ENCODE measurements around the gene POFUT2.

POFUT2 gene, protein sequence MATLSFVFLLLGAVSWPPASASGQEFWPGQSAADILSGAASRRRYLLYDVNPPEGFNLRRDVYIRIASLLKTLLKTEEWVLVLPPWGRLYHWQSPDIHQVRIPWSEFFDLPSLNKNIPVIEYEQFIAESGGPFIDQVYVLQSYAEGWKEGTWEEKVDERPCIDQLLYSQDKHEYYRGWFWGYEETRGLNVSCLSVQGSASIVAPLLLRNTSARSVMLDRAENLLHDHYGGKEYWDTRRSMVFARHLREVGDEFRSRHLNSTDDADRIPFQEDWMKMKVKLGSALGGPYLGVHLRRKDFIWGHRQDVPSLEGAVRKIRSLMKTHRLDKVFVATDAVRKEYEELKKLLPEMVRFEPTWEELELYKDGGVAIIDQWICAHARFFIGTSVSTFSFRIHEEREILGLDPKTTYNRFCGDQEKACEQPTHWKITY

DNA sequence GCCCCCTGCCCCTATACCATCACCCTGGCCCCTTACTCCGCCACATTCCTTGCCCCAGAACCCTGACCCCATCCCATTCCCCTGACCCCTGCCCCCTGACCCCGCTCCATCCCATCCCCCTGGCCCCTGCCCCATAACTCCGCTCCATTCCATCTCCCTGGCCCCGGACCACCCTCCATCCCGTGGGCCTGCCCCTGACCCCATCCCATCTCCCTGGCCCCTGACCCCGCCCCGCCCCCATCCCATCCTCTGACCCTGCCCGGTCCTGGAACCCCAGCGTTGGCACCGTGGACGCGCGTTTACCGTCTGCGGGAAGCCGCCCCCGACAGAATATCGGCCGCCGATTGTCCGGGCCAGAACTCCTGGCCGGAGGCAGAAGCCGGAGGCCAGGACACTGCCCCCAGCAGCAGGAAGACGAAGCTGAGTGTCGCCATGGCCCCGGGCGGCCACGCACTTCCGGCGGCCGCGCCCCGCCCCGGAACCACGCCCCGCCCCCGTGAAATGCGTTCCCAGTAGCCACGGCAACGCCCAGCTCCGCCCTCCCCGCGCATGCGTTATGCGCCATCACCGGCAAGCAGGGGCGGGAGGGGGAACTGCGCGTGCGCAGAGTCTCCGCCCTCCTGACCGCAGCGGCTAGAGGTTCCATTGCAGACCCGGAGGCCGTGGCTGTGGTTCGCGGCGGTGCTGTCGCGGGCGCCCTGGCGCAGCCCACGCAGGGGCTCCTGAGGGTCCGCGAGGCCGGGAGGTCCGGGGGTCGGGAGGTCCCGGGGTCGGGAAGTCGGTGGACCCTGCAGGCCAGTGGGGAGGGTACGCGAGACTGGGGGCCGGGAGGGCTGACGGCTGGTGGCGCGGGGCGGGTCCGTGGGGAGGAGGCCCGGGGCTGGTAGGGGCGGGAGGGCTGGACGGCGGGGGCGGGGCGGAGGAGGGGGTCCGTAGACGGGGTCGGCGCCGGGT is at the start of gene POFUT2:
Gene POFUT2 (minus strand): TSS at position 458 of the 954 bp plus-strand sequence. CDS start 24 bp downstream, at position 434.
- DNase-seq = peak; percentile 42 to 96

DNA sequence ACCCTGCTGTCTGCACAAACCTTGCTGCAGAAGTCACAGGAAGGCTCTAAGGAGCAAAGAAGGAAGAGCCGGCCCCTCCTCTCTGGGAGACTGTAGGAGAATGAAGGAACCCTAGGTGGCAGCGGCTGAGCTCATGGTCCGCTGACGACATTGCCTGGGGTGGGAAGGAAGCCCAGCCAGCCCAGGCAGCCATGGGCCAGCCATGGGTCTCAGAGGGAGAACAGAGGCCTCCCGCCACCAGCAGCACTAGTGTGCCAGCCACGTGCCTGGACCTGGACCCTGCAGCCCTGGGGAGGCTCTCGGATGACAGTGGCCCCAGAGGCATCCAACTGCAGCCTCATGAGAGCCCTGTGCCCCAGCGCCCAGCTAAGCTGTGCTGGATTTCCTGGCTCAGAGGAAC is 49.2 kb upstream of the POFUT2 start:
- no peak for DNase-seq

DNA sequence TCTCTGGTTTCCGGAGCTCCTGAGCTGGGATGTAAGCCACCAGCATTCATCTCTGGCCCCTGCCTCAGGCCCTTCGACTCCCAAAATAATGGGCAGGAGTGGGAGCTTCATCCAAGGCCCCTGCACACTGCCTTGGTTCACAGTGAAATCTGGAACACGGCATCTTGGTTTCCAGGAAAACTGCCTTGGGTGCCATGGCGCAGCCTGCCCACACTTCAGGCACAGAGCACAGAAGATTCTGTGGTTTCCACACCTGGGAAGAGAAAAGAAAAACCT is 48.8 kb upstream of the POFUT2 start:
- DNase-seq = no peak

DNA sequence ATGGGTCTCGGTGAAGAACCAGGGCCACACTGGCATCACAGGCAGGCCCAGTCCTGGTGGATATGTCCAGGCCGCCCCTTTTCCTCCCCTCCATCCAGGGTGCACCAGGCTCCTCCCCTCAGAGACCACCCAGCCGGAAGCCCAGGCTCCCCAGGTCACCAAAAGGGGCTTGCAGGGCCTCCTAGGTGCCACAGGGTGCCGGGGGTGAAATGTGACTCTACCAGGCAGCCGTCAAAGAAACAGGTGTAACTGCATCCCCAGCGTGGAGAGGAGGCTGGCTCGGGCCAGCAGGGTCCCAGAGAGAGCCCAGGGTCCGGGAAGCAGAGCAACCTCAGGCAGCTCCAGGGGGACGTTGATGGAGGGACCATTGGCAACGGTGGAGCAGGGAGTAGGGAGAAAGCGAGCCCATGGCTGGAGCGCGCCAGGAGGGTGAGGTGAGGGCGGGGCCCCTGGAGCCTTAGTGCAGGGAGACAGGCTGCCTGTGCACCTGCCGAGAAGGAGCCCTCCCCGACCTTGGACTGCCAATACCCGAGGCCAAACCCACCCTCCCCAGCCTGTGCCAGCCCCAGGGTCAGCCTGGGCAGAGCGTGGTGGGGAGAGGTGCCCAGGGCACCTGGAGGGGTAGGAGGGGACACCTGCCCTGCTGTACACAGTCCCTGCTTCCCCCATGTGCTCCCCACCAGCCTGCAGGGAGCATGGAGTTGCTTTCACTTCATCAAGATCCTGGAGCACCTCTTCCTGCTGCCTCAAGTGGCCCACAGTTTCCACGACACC is 48.3 kb upstream of the POFUT2 start:
- DNase-seq = no peak

DNA sequence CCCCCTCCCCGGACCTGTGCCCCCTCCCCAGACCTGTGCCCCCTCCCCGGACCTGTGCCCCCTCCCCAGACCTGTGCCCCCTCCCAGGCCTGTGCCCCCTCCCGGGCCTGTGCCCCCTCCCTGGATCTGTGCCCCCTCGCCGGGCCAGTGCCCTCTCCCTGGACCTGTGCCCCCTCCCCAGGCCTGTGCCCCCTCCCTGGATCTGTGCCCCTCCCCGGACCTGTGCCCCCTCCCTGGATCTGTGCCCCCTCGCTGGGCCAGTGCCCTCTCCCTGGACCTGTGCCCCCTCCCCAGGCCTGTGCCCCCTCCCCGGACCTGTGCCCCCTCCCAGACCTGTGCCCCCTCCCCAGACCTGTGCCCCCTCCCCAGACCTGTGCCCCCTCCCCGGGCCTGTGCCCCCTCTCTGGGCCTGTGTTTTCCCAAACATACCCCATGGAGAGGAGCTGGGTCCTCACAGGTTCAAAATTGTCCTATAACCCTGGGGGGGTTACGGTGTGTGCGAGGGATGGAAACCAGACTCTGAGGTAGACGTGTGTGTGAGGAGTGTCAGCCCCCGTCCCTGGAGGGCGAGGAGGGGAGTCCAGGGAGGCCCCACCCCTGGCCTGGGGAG is 47.6 kb upstream of the POFUT2 start:
- no peak for DNase-seq

DNA sequence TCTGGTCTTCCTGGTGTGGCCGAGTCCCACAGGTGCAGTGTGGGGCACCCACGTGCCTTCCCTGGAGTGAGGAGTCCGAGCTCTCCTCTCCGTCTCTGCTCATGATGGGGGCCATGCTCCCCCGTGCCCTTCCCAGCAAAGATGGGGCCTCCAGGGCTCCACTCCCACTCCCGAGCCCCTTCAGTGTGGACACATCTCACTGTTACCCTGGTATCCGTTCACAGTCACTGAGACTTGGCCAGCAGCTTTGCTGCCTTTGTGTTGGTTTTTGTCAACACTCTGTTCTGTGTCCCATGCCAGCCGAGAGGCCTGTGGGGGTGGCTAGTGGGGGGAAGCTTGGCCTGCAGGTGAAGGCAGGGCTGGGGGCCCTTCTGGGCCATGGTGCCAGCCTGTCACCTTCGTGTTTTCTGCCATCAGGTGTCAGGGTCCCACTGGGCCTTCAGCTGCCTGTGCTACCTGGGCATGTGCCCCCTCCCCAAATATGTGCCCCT is 46.9 kb upstream of the POFUT2 start:
- DNase-seq = no peak

DNA sequence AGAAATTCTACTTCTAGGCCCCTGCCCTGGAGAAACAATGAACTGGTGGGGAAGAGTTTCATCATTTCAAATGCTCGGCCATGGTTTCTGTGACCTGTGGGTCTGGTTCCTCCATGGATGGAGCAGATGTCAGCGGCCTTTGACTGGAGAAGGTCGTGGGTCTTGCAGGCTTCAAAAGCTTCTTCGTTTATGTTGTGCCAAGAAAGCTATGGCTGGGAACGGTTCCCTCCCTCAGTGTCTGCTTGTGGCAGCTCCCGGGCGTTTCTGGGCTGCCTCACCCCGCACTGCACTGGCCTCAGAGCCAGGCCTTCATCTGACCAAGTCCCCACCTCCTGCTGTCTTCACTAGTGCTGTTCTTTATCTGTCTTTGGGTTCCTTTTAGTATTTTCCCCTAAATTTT is 46.4 kb upstream of the POFUT2 start:
- no peak for DNase-seq

DNA sequence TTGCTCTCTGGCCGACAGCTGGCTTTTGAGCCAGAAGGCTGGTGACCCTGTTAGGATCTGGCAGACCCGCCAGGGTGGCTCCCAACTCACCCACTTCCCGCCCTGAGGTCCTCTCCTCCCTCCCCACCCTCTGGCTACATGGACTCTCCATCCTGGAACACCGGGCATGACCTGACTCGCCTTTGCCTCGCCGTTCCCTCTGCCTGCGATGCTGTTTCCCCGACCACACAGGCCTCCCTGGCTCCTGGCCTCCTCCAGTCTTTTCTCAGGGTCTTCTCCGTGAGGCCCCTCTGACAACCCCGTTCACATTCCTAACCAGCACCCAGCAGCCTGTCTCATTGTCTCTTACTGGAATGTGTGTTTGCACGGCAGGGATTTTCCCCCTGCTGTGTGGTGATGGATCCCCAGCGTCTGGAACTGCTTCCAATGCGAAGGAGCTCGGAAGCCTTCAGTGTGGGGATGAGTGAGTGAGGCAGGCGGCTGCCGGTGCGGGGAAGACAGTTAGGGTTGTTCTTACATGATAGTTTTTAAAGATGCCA is 46.0 kb upstream of the POFUT2 start:
- no peak for DNase-seq

DNA sequence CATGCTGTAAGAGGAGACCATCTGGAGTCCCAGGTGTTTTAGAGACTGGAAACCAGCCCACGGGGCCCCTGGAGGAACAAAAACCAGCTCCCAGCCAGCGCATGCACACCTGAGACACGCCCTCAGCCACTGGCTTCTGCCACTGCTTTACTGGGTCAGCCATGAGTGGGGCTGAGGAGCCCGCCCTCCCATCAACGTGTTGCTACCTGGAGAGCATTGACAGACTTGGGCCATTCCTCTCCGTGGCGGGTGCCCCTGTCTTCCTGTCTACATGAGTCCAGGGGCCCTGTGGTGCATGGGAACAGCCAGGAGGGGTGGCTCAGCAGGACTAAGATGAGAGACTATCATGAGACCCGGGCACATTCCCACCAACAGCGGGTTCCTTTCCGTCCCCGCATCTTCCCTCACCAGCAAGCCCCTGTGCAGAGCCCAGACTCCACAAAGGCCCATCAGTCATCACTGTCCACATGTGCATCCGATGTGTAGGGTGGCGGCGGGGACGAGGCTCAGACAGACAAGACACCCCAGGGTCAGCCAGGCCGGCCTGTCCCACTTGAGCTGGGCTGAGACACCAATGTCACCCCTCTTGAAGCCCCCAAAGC is 45.4 kb upstream of the POFUT2 start:
- DNase-seq = no peak

DNA sequence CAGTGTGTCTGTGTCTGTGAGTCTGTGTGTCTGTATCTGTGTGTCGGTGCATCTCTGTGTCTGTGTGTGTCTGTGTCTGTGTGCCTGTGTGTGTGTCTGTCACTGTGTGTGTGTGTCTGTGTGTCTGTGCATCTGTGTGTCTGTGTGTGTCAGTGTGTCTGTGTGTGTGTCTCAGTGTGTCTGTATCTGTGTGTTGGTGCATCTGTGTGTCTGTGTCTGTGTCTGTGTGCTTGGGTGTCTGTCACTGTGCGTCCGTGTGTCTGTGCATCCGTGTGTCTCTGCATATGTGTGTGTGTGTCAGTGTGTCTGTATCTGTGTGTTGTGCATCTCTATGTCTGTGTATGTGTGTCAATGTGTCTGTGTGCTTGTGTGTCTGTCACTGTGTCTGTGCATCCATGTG is 44.7 kb upstream of the POFUT2 start:
- no peak for DNase-seq

DNA sequence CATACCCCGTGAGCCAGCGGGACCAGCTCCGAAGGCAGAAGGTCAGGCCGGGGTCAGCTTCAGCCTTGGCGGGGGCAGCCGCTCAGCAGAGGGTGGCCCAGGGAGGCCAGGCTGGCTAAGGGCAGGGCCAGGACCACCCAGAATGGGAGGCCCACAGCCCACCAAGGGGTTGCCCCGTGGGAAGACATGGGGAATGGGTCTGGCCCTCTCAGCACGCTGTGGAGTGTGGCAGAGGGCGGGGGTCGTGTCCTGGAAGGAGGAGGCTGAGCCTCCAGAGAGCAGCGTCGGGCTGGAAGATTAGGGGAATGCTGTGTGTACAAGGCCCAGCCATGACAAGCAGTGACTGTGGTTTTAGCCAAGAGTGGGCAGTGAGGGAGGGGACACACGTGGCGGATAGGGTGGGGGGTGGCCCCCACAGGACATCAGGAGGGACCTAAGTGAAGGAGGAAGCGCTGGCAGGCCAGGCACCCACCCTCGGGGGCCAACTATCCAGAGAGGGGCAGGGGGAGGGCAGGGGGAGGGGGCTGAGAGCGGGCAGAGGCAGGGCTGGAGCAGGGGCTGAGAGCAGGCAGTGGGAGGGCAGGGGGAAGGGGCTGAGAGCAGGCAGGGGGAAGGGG is 43.9 kb upstream of the POFUT2 start:
- no peak for DNase-seq

DNA sequence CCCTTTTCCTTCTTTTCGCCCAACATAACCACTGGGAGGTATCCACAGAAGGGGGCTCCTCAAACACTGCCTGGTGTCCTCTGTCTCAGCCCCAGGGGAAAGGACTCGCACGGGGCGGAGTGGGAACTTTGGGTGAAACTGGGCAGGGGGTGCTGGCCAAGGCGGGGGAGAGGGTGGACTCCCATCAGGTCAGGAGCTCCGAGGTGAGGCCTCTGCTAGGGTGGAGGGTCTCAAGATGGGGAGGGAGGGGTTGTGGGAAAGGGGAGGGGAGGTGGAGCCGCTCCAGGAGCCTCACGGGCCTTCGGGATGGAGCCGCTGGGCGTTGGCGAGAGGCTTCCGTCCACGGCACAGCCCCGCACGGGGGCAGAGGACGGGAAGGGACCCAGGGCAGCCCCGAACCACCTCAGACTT is 43.2 kb upstream of the POFUT2 start:
- DNase-seq = no peak

DNA sequence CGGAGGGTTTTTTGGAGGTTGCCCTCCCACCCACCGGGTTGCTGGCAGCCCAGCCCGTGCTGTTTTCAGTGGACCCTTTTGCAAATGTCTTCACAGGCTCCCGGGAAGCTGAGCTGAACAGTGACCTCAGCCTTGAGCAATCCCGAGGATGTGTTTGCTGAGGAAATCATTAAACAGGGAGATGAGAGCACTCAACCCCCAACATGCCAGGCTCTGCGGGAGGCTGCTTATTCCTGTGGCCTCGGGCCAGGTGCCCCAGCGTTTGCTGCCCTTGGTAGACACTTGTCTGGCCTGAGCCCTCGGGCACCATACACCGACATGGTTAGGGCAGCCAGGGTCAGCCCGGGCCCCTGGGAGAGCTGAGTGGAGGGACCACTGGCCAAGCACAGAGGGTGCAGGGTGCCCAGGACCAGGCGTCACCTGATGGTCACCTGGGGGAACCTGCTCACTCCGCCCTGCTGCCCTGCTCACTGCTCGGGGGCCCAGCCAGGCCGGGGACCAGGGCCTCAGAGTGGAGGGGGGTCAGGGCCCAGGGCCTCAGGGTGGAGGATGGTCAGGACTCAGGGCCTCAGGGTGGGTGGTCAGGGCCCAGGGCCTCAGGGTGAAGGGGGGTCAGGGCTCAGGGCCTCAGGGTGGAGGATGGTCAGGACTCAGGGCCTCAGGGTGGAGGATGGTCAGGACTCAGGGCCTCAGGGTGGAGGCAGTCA is 42.5 kb upstream of the POFUT2 start:
- no peak for DNase-seq

DNA sequence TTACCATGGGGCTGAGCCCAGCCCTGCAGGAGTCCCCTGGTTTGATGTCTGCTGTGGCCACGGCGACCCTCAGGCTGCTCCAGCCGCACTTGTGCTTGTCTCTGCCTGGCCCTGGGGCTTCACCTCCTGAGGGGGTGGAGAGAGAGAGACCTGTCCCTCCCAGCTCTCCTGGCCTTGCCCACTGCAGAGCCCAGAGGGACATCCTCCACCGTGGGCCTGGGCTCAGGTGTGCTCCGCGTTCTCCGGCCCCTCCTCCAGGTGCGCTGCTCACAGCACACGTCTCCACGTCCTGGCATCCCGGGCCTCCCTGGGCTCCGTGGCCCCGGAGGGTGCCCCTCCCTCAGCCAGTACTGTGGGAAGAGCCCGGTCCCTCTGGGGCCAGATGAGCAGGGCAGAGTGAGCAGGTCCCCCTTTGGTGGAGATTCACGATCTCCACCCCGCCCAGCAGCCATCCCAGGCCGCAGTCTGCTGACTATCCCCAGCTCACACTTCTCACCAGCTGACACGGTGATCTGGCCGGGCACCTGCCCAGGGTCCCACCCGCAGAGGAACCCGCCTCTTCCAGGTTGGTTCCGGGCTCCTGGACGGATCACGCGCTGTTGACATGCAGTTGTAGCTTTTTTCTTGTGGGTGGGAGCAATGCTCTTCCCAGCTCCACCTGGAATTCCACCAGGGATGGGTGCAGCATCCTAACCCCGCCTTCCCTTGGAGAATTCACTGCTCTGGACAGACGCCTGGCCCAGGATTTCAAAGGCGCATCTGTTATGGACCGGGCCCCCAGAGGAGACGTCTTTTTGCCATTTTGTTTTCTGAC is 41.8 kb upstream of the POFUT2 start:
- no peak for DNase-seq

DNA sequence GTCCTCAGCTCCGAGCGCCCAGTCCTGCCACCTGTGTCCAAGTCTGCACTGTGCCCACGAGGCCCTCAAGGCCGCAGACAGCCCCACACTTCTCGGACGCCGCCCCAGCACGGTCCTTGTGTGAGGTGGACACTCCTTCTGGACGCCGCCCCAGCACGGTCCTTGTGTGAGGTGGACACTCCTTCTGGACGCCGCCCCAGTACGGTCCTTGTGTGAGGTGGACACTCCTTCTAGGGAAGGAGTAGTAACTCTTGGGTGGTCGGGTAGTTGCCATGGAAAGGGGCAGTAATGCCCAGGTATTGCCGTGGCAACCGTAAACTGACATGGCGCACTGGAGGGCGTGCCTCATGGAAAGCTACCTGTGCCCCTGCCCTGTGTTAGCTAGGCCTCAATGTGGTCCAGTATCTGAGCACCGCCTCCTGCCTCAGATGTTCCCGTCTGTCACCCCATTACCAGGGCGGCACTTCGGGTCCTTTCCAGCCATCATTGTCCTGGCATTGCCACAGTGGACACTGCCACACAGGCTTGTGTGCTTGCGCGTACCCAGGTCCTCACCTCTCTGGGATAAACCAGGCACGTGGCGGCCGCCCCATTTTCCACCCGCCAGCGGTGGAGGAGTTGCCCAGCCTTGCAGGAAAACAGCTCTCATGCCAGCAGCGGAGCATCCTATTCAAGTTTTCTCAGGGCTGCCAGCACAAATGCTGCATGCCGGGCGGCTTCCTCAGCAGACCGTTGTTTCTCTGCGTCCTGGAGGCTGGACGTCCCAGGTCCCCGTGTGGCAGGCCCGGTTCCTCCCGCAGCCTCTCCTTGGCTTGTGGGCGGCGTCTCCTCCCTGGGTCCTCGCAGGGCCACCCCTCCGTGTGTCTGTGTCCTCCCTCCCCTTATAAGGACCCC is 40.8 kb upstream of the POFUT2 start:
- no peak for DNase-seq

DNA sequence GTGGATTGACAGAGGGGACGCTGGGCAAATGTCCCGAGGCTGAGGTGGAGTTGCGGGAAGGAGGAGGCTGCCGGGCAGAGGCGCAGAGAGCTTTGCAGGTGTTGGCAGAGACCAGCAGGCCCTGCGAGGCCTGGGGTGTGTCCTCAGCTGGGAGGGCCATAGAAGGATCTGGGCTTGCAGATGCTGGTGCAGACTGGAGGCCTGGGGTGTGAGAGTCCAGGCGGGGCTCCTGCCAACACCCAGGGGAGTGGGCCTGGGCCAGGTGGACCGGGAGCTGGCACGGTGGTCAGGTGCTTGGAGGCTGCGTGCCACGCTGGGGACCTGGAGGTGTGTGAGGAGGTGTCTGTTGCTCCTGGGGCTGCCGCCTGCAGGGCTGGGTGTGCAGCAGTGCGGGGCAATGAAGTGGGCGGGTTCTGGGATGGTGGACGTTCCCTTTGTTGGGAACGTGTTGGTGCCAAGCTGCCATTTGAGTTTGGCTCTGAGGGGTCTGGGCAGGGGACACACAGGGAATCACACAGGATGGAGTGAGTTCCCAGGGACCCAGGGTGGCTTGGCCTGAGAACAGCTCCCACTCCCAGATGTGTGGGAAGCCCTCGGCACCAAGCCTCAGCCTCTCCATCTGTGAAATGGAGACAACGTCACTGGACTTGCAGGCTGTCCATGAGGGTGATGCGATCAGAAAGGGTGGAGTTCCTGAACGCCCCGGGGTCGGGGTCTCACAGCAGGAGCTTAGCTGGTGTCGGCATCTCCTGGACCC is 39.9 kb upstream of the POFUT2 start:
- no peak for DNase-seq

DNA sequence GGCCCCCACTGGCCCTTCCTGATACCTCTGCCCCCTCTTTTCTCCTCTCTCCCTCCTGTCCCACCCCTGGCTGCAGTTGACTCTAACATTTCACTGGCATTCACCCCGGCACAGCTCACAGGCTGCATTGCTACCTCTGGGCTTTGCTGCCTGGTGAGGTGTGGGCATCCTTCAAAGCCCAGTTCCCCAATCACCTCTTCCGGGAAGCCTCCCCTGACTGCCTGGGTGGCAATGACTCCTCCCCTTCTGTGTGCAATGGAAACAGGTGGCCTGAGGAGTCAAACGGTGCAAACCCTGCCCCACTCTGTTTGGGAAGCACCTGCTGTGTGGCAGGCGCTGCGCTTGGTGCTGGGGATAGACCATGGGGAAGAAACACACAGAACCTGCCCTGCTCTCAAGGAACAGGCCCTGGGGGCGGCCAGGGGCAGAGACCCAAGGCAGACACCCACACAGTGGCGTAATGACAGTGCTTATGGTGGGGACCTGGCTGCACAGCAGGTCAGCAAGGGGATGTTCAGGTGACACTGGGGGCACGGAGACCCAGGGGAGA is 39.3 kb upstream of the POFUT2 start:
- no peak for DNase-seq
